ENCODE results near the gene KLC3.
A peak's percentile ranks its signal among the peaks of the same experiment; 100 is the strongest.

Gene KLC3

GRCh38 chr19:45298264-45298663 lies 42.3 kb upstream of the KLC3 start:
- TF ChIP-seq CTCF (IDR thresholded peaks at IDR 0.05) (no peak), ZFX (IDR thresholded peaks at IDR 0.05; ENCODE audit: borderline replicate concordance) (no peak)
- H3K27ac ChIP-seq, result no peak overlapping the region

GRCh38 chr19:45299719-45300118 lies 40.8 kb upstream of the KLC3 start:
- H3K27ac ChIP-seq, result peak overlapping the region; percentile 65
- TF ChIP-seq CTCF (IDR thresholded peaks at IDR 0.05) (no peak), ZFX (IDR thresholded peaks at IDR 0.05; ENCODE audit: borderline replicate concordance) (no peak)

- H3K27ac ChIP-seq, result no peak overlapping the region
Measured at GRCh38 chr19:45302416-45302815, 38.1 kb upstream of the KLC3 start.

GRCh38 chr19:45303269-45304060 lies 37.1 kb upstream of the KLC3 start:
- no peak for TF ChIP-seq CTCF (IDR thresholded peaks at IDR 0.05)
- TF ChIP-seq ZFX (IDR thresholded peaks at IDR 0.05; ENCODE audit: borderline replicate concordance), result no peak
- H3K27ac ChIP-seq, result no peak overlapping the region

More at GRCh38 chr19:45302416-45302815, 38.1 kb upstream of the KLC3 start:
- TF ChIP-seq CTCF (IDR thresholded peaks at IDR 0.05) (no peak), ZFX (IDR thresholded peaks at IDR 0.05; ENCODE audit: borderline replicate concordance) (no peak)

GRCh38 chr19:45304141-45304926 lies 36.2 kb upstream of the KLC3 start:
- no peak for TF ChIP-seq ZFX (IDR thresholded peaks at IDR 0.05; ENCODE audit: borderline replicate concordance)
- no peak overlapping the region for H3K27ac ChIP-seq

- no peak overlapping the region for H3K27ac ChIP-seq
- no peak for TF ChIP-seq ZFX (IDR thresholded peaks at IDR 0.05; ENCODE audit: borderline replicate concordance)
- no peak for TF ChIP-seq CTCF (IDR thresholded peaks at IDR 0.05)
Measured at GRCh38 chr19:45305007-45305406, 35.5 kb upstream of the KLC3 start.

- no peak overlapping the region for H3K27ac ChIP-seq
- TF ChIP-seq CTCF (IDR thresholded peaks at IDR 0.05), result no peak
- no peak for TF ChIP-seq ZFX (IDR thresholded peaks at IDR 0.05; ENCODE audit: borderline replicate concordance)
Measured at GRCh38 chr19:45305421-45305820, 35.1 kb upstream of the KLC3 start.
